DOHH2 (cell line): Measurements from ENCODE around the gene BABAM2.

ENCODE experiments used
- EZH2phosphoT487 ChIP-seq: fragments of 200-600 bp; sonication (generic); IDR thresholded peaks from 2 replicates; pipeline ENCODE4 v1.6.1; 2017; ENCODE audit warnings: borderline replicate concordance, mild to moderate bottlenecking, antibody characterized with exemption, low read length, moderate library complexity, mixed read lengths
- TF ChIP-seq, protein P1 (sequence below): fragments of 200-600 bp; sonication (generic); IDR thresholded peaks from one replicate; pipeline ENCODE4 v1.5.1; 2014; ENCODE audit warnings: antibody characterized with exemption, mild to moderate bottlenecking, low read depth, low read length; ENCODE audit not compliant: poor library complexity, severe bottlenecking

DNA sequence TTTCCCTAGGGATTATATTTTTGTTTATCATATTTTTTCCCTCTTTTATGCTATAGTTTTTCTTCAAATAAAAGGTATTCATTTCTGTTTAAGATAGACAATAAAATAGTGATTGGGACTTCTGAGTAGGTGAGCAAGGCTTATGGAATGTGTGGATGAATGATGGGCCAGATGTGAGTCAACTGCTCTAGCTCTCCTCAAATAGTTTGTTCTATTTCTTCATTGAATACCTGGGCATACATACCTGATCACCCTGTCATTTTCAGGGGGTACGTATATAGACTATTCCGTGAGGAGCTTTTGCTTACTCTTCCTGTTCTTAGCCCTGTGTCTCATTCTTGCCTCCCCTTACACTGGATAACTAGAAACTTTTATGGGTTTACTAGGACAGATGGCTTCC lies 41.9 kb downstream of the BABAM2 start:
- TF ChIP-seq, protein P1, sequence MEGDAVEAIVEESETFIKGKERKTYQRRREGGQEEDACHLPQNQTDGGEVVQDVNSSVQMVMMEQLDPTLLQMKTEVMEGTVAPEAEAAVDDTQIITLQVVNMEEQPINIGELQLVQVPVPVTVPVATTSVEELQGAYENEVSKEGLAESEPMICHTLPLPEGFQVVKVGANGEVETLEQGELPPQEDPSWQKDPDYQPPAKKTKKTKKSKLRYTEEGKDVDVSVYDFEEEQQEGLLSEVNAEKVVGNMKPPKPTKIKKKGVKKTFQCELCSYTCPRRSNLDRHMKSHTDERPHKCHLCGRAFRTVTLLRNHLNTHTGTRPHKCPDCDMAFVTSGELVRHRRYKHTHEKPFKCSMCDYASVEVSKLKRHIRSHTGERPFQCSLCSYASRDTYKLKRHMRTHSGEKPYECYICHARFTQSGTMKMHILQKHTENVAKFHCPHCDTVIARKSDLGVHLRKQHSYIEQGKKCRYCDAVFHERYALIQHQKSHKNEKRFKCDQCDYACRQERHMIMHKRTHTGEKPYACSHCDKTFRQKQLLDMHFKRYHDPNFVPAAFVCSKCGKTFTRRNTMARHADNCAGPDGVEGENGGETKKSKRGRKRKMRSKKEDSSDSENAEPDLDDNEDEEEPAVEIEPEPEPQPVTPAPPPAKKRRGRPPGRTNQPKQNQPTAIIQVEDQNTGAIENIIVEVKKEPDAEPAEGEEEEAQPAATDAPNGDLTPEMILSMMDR: no peak
- TF ChIP-seq EZH2phosphoT487: no peak
